ENCODE measurements around the gene OCRL. TPM values are rescaled to one million over a fixed set of nuclear protein-coding genes. Genes with fewer than 3 reads are reported as not detected.
A peak's percentile ranks its signal among the peaks of the same experiment; 100 is the strongest.

Gene OCRL
- total and polyA plus RNA-seq, 2 of the 13 experiments (the other 11 are each of a cell fraction or from before 2014, with no cell fraction given), result 13.4 to 32.0 TPM

GRCh38 chrX:129540722-129541184, 694 bp downstream of the OCRL start (continued):
- TF ChIP-seq ZBTB40 (IDR thresholded peaks at IDR 0.05) (peak; percentile 23; the same call in 1 of the 2 replicates), ZBTB40 (CRISPR knock-in tag; IDR thresholded peaks at IDR 0.05) (peak; percentile 96), SATB2 (CRISPR knock-in tag; IDR thresholded peaks at IDR 0.05) (no peak), ZKSCAN5 (CRISPR knock-in tag; IDR thresholded peaks at IDR 0.05) (no peak), ZMYM3 (CRISPR knock-in tag; IDR thresholded peaks at IDR 0.05) (peak; percentile 59; the same call in 1 of the 2 replicates), ELF1 (CRISPR knock-in tag; IDR thresholded peaks at IDR 0.05) (0 out of 2 replicates have a peak, but pooled peaks have one; percentile 31), ZNF343 (CRISPR knock-in tag; IDR thresholded peaks at IDR 0.05) (no peak), MIER2 (CRISPR knock-in tag; IDR thresholded peaks at IDR 0.05) (no peak), ZNF276 (CRISPR knock-in tag; IDR thresholded peaks at IDR 0.05; ENCODE audit: low read depth) (no peak), ZMYM4 (CRISPR knock-in tag; IDR thresholded peaks at IDR 0.05) (peak; percentile 45), IRF9 (CRISPR knock-in tag; IDR thresholded peaks at IDR 0.05; ENCODE audit: borderline replicate concordance) (no peak), YY1 (IDR thresholded peaks at IDR 0.05; ENCODE audit: insufficient read depth, insufficient replicate concordance, low read depth, low read length) (no peak), ZNF878 (CRISPR knock-in tag; IDR thresholded peaks at IDR 0.05) (no peak), NFKBIZ (CRISPR knock-in tag; IDR thresholded peaks at IDR 0.05) (no peak), GATAD2A (CRISPR knock-in tag; IDR thresholded peaks at IDR 0.05) (peak; percentile 42; the same call in 1 of the 2 replicates), ZNF235 (CRISPR knock-in tag; IDR thresholded peaks at IDR 0.05; ENCODE audit: borderline replicate concordance) (no peak), REXO4 (CRISPR knock-in tag; IDR thresholded peaks at IDR 0.05; ENCODE audit: borderline replicate concordance) (no peak), TCF7 (IDR thresholded peaks at IDR 0.05; ENCODE audit: low read depth) (no peak), TARDBP (CRISPR knock-in tag; IDR thresholded peaks at IDR 0.05) (0 out of 2 replicates have a peak, but pooled peaks have one; percentile 27)

Data from HepG2 (cell line).